A549 (cell line): Measurements from ENCODE around the gene ZNF211. TPM values are rescaled to one million over a fixed set of nuclear protein-coding genes. Genes with fewer than 3 reads are reported as not detected.

Experiments
- ATAC-seq, 2 experiments: fragments of 200-7000 bp in 1 of 2; fragments of >200 bp in 1 of 2; cut with Nextera tagmentation in 1 of 2; cut with Tn5 transposase in 1 of 2; 3 replicates each; pipeline versions ENCODE4 v1.8.0 to v1.9.1; 2018 to 2020; ENCODE audit warnings: mild to moderate bottlenecking in 1 of 2, moderate library complexity in 1 of 2
- CTCF ChIA-PET: fragments of 300-600 bp; sonication (Branson Sonifier 250); formaldehyde crosslinking; extraction: SDS; loops from one replicate; lab custom pipeline; 2021; ENCODE audit warnings: antibody characterized with exemption, inconsistent platforms; lab: Yijun Ruan, JAX
- POLR2A ChIA-PET: fragments of 350-600 bp; formaldehyde crosslinking; extraction: SDS; loops from one replicate; lab custom pipeline; 2021; ENCODE audit warnings: antibody characterized with exemption, inconsistent platforms; lab: Yijun Ruan, JAX
- DNase-seq, 2 experiments: peaks; one replicate each; pipeline versions ENCODE4 v3.0.0 to v3.0.0-alpha.2; 2011 to 2016; ENCODE audit warnings: low read depth in 1 of 2, low spot score in 1 of 2
- FAIRE-seq: peaks from 2 replicates; lab custom pipeline; 2011; peaks lifted over from hg19 to GRCh38; lab: Jason Lieb, UNC
- H3K27ac ChIP-seq, 2 experiments: fragments of >200 bp; sonication (Bioruptor Twin); formaldehyde crosslinking; 3 replicates each; pipeline ENCODE4 v1.5.1; 2016 to 2017
- H3K4me1 ChIP-seq: fragments of >200 bp; sonication (Bioruptor Twin); formaldehyde crosslinking; 3 replicates; pipeline ENCODE4 v1.6.1; 2016
- H3K4me2 ChIP-seq: fragments of >200 bp; sonication (Bioruptor Twin); formaldehyde crosslinking; 3 replicates; pipeline ENCODE4 v1.6.1; 2016
- H3K4me3 ChIP-seq: fragments of >200 bp; sonication (Bioruptor Twin); formaldehyde crosslinking; 3 replicates; pipeline ENCODE4 v1.5.1; 2016
- H3K9me3 ChIP-seq: fragments of >200 bp; sonication (Bioruptor Twin); formaldehyde crosslinking; 3 replicates; pipeline ENCODE4 v1.6.1; 2016
- CTCF ChIP-seq: fragments of >200 bp; sonication (Bioruptor Twin); formaldehyde crosslinking; IDR thresholded peaks from 3 replicates; pipeline ENCODE4 v1.5.1; 2016
- E2F6 ChIP-seq: IDR thresholded peaks from 2 replicates; pipeline ENCODE4 v1.6.1; 2012; ENCODE audit warnings: low read depth, borderline replicate concordance
- EHF ChIP-seq: fragments of 250-450 bp; sonication (Bioruptor Pico); IDR thresholded peaks from 2 replicates; pipeline ENCODE4 v1.5.0; 2020; ENCODE audit warnings: mild to moderate bottlenecking
- FOSB ChIP-seq: fragments of 250-450 bp; sonication (Bioruptor Pico); IDR thresholded peaks from 2 replicates; pipeline ENCODE4 v1.5.0; 2020; ENCODE audit warnings: mild to moderate bottlenecking, moderate library complexity
- GATA3 ChIP-seq: IDR thresholded peaks from 2 replicates; pipeline ENCODE4 v1.6.1; 2012; ENCODE audit warnings: borderline replicate concordance
- HES2 ChIP-seq: fragments of >200 bp; sonication (Bioruptor Twin); formaldehyde crosslinking; IDR thresholded peaks from 2 replicates; pipeline ENCODE4 v1.6.1; 2016
- JUN ChIP-seq, 2 experiments: fragments of >200 bp; sonication (Bioruptor Twin); formaldehyde crosslinking; IDR thresholded peaks; 2 replicates in 1 of 2; 3 replicates in 1 of 2; pipeline ENCODE4 v1.6.1; 2016 to 2017
- KDM1A ChIP-seq: fragments of 200-600 bp; sonication (generic); IDR thresholded peaks from 2 replicates; pipeline ENCODE4 v1.6.1; 2016; ENCODE audit warnings: low read depth, mild to moderate bottlenecking
- MAFK ChIP-seq: fragments of 450-650 bp; IDR thresholded peaks from 2 replicates; pipeline ENCODE4 v1.6.1; 2014; ENCODE audit not compliant: partially characterized antibody
- MAX ChIP-seq: IDR thresholded peaks from 2 replicates; pipeline ENCODE4 v1.6.1; 2012
- MAZ ChIP-seq: fragments of 150-350 bp; IDR thresholded peaks from 2 replicates; pipeline ENCODE4 v1.6.1; 2014; ENCODE audit warnings: antibody characterized with exemption, low read depth, low read length, borderline replicate concordance
- NPAS2 ChIP-seq: fragments of 250-450 bp; sonication (Bioruptor Pico); IDR thresholded peaks from 2 replicates; pipeline ENCODE4 v1.8.0; 2022; ENCODE audit warnings: mild to moderate bottlenecking, moderate library complexity, borderline replicate concordance
- PBX3 ChIP-seq: IDR thresholded peaks from 2 replicates; pipeline ENCODE4 v1.6.1; 2012
- PHF8 ChIP-seq: fragments of 200-600 bp; sonication (generic); IDR thresholded peaks from 2 replicates; pipeline ENCODE4 v1.6.1; 2016; ENCODE audit warnings: low read depth, mild to moderate bottlenecking, antibody characterized with exemption, moderate library complexity, borderline replicate concordance
- POLR2A ChIP-seq: IDR thresholded peaks from 2 replicates; pipeline ENCODE4 v1.6.1; 2012; ENCODE audit warnings: mild to moderate bottlenecking, low read length
- RAD21 ChIP-seq, 2 experiments: fragments of >200 bp in 1 of 2; sonication (Bioruptor Twin) in 1 of 2; formaldehyde crosslinking in 1 of 2; IDR thresholded peaks in 1 of 2; conservative IDR thresholded peaks in 1 of 2; 2 replicates in 1 of 2; 3 replicates in 1 of 2; pipeline ENCODE4 v1.6.1; 2012 to 2018; ENCODE audit warnings: inconsistent platforms in 1 of 2
- RARB ChIP-seq: fragments of 250-450 bp; sonication (Bioruptor Pico); IDR thresholded peaks from 2 replicates; pipeline ENCODE4 v1.8.0; 2021; ENCODE audit warnings: mild to moderate bottlenecking, moderate library complexity
- SMC3 ChIP-seq: fragments of >200 bp; sonication (Bioruptor Twin); formaldehyde crosslinking; IDR thresholded peaks from 3 replicates; pipeline ENCODE4 v1.6.1; 2018; ENCODE audit warnings: inconsistent platforms
- TFCP2L1 ChIP-seq: fragments of 250-450 bp; sonication (Bioruptor Pico); IDR thresholded peaks from 2 replicates; pipeline ENCODE4 v1.5.0; 2021; ENCODE audit warnings: mild to moderate bottlenecking
- WGBS: methylation state at CpG from one replicate; pipeline ENCODE4 v1.1.6; 2017; ENCODE audit errors: missing lambda C conversion rate; 5-methylcytosine and 5-hydroxymethylcytosine counted together
- polyA plus RNA-seq, 4 experiments: library from polyadenylated mRNA; depleted of rRNA in 3 of 4; stranded (reverse); fragments of >200 nt; fragmentation: RNase III in 1 of 4; extraction: RNeasy Plus Mini Kit Qiagen cat#74134 plus additional on column Dnase treatment in 1 of 4; gene quantifications; 2 replicates in 3 of 4; 3 replicates in 1 of 4; pipeline ENCODE4 v1.2.3, GENCODE V29; 2011 to 2017

The ZNF211 gene
- polyA plus RNA-seq, 2 of the 4 experiments (the other 2 are of a cell fraction) = 7.5 to 11.6 TPM

GRCh38 chr19:57613941-57614743 lies 18.8 kb upstream of the ZNF211 start, which contains the start of gene ZNF134:
Gene ZNF134 (plus strand): TSS chr19:57614242. CDS start chr19:57619469, 5,227 bp downstream.
- DNase-seq (peak; percentile 95), FAIRE-seq (no peak), ATAC-seq (peak; percentile 99 to 100)
- H3K4me2 ChIP-seq = peak within 1 kb of the TSS; percentile 66
- peak within 1 kb of the TSS; percentile 65 to 88 for H3K27ac ChIP-seq
- POLR2A ChIA-PET = interaction anchor here (0.7 to 2.1 kb wide), 5 partner anchors 19 to 303 kb away, joined by 3 to 16 read pairs (median 5); partner anchors contain the start of genes ZNF211, ZNF416 and ZNF551
- peak within 1 kb of the TSS; percentile 81 for H3K4me3 ChIP-seq
- H3K9me3 ChIP-seq = peaks cover 97% of the 10 kb centered on the region
- peak in 1 of 2 experiments; percentile 58; a peak in 1 of 5 replicates for TF ChIP-seq JUN (IDR thresholded peaks at IDR 0.05)
- TF ChIP-seq SMC3 = peak; percentile 26; the same call in 2 of the 3 replicates
- peak; percentile 83 for TF ChIP-seq PHF8
- no peak for TF ChIP-seq HES2
- TF ChIP-seq NPAS2 (CRISPR knock-in tag) = no peak
- TF ChIP-seq CTCF = no peak; the same call in 2 of the 3 replicates
- no peak for TF ChIP-seq MAFK
- peak; percentile 0; the same call in 1 of the 2 replicates for TF ChIP-seq GATA3
- TF ChIP-seq RAD21 (conservative IDR thresholded peaks at IDR 0.05 in 1 of 2, IDR thresholded peaks at IDR 0.05 in 1 of 2) = peak in 1 of 2 experiments; percentile 13; a peak in 1 of 5 replicates
- TF ChIP-seq RARB (CRISPR knock-in tag) = no peak
- peak; percentile 30; the same call in 1 of the 2 replicates for TF ChIP-seq POLR2A
- no peak for TF ChIP-seq KDM1A
- TF ChIP-seq EHF (CRISPR knock-in tag) = no peak
- peak; percentile 47; the same call in 1 of the 2 replicates for TF ChIP-seq TFCP2L1
- peak; percentile 84 for TF ChIP-seq E2F6
- peak; percentile 87 for TF ChIP-seq MAX
- no peak for TF ChIP-seq PBX3
- no peak for TF ChIP-seq FOSB (CRISPR knock-in tag)
- no peak for TF ChIP-seq MAZ
- no peaks in the 10 kb centered on the region for H3K4me1 ChIP-seq
- CTCF ChIA-PET = interaction anchor here (0.7 to 1.4 kb wide), 7 partner anchors 9 to 235 kb away, joined by 3 to 6 read pairs (median 4); no protein-coding TSS in a partner anchor
- WGBS = 7% methylated on average over 39 of the region's 64 CpGs

GRCh38 chr19:57615346-57615745 lies 17.6 kb upstream of the ZNF211 start:
- Histone ChIP-seq H3K4me1 (no peaks in the 10 kb centered on the region), H3K4me2 (no peak overlapping the region), H3K9me3 (peaks cover 98% of the 10 kb centered on the region), H3K4me3 (peak overlapping the region; percentile 81; the same call in 2 of the 3 replicates)
- CTCF ChIA-PET = interaction anchor here (1.3 kb wide), 1 partner anchor 11 kb away, joined by 4 read pairs; no protein-coding TSS in a partner anchor
- POLR2A ChIA-PET = interaction anchor here (2.1 kb wide), 1 partner anchor 18 kb away, joined by 16 read pairs; the partner anchor contains the start of gene ZNF211
- WGBS = 98% methylated on average over 3 of the region's 3 CpGs
- ATAC-seq (no peak), DNase-seq (no peak)
- TF ChIP-seq RAD21 (conservative IDR thresholded peaks at IDR 0.05 in 1 of 2, IDR thresholded peaks at IDR 0.05 in 1 of 2) (no peak), FOSB (CRISPR knock-in tag) (no peak)
- TF ChIP-seq, all 56 proteins: peak for 0
- FAIRE-seq = no peak
- H3K27ac ChIP-seq = no peak overlapping the region
